ENCODE results near the gene GPS1. TPM values are rescaled to one million over a fixed set of nuclear protein-coding genes. Genes with fewer than 3 reads are reported as not detected.

Gene GPS1
- total and polyA plus RNA-seq, 9 of the 15 experiments (the other 6 are each of a cell fraction or from before 2014, with no cell fraction given) = 3.1 to 167 (median 69.9) TPM

- DNase-seq (ENCODE audit: extremely low read depth in 1 of 4, low spot score in 3 of 4) (peak in 2 of 4 experiments; percentile 90 to 91), ATAC-seq (peak; percentile 33), FAIRE-seq (peak; percentile 37)
- in situ Hi-C loops (cut with MboI) (no loop called here), intact Hi-C loops (cut with micrococcal nuclease) (loop anchor here (5.0 kb wide), 1 partner anchor 67 kb away; the partner anchor contains the start of gene RAC3)
- peak overlapping the region; percentile 81 for H2AFZ ChIP-seq (ENCODE audit: low read depth, low read length)
- CTCF ChIA-PET (ENCODE audit: low intra/inter-chr PET ratio) = interaction anchor here (0.6 kb wide), 1 partner anchor 182 kb away, joined by 3 read pairs; no protein-coding TSS in a partner anchor
- peaks cover 53% of the 10 kb centered on the region for H3K79me2 ChIP-seq (ENCODE audit: control insufficient read depth, insufficient read depth, low read length)
- peak overlapping the region; percentile 95 for H3K27ac ChIP-seq (ENCODE audit: extremely low read depth, low read depth, low read length)
- 5% methylated on average over 44 of the region's 80 CpGs for WGBS (ENCODE audit: insufficient coverage, low coverage, missing lambda C conversion rate)
- POLR2A ChIA-PET = interaction anchor here (0.6 to 2.0 kb wide), 21 partner anchors 9 to 578 kb away, joined by 3 to 16 read pairs (median 3); partner anchors contain the start of genes CENPX and DCXR
- TSS peak; percentile 88 for BruUV-seq (replicated peaks)
- H3K9ac ChIP-seq (ENCODE audit: insufficient read depth in 1 of 2, low read depth in 2 of 2, low read length in 2 of 2) = peak overlapping the region; percentile 96 to 99
- no peaks in the 10 kb centered on the region for H3K27me3 ChIP-seq (ENCODE audit: control insufficient read depth in 2 of 2, insufficient read depth in 2 of 2, low read length in 2 of 2)
- no peaks in the 10 kb centered on the region for H3K9me1 ChIP-seq (ENCODE audit: control insufficient read depth, insufficient read depth, low read length)
- H4K20me1 ChIP-seq (replicated peaks; ENCODE audit: control insufficient read depth, insufficient read depth, low read length) = peaks cover 25% of the 10 kb centered on the region
- peaks cover 45 to 92% of the 10 kb centered on the region in 2 experiments for H3K4me1 ChIP-seq (replicated peaks in 1 of 2; ENCODE audit: control insufficient read depth in 2 of 2, insufficient read depth in 2 of 2, low read length in 2 of 2)
- no peaks in the 10 kb centered on the region for H3K9me3 ChIP-seq (replicated peaks; ENCODE audit: control insufficient read depth, insufficient read depth, low read depth, low read length)
- peak overlapping the region; percentile 80 for H3K4me2 ChIP-seq (ENCODE audit: insufficient read depth, low read length)
- peaks cover 34% of the 10 kb centered on the region for H3K36me3 ChIP-seq (ENCODE audit: control insufficient read depth, insufficient read depth, low read length)
- peak overlapping the region; percentile 55 for H3K4me3 ChIP-seq
- TF ChIP-seq, protein P1, sequence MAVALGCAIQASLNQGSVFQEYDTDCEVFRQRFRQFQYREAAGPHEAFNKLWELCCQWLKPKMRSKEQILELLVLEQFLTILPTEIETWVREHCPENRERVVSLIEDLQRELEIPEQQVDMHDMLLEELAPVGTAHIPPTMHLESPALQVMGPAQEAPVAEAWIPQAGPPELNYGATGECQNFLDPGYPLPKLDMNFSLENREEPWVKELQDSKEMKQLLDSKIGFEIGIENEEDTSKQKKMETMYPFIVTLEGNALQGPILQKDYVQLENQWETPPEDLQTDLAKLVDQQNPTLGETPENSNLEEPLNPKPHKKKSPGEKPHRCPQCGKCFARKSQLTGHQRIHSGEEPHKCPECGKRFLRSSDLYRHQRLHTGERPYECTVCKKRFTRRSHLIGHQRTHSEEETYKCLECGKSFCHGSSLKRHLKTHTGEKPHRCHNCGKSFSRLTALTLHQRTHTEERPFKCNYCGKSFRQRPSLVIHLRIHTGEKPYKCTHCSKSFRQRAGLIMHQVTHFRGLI (CRISPR knock-in tag; IDR thresholded peaks at IDR 0.05) = no peak
- TF ChIP-seq TCF7 (IDR thresholded peaks at IDR 0.05; ENCODE audit: borderline replicate concordance) (no peak), BRD4 (IDR thresholded peaks at IDR 0.05) (peak; percentile 96), KLF1 (tag; IDR thresholded peaks at IDR 0.05) (peak; percentile 18; the same call in 1 of the 2 replicates), RAD51 (IDR thresholded peaks at IDR 0.05; ENCODE audit: borderline replicate concordance, low read depth) (0 out of 2 replicates have a peak, but pooled peaks have one; percentile 41), RBM15 (IDR thresholded peaks at IDR 0.05; ENCODE audit: insufficient read depth, low read length) (no peak), CEBPB (tag; IDR thresholded peaks at IDR 0.05) (no peak), PHB2 (IDR thresholded peaks at IDR 0.05; ENCODE audit: low read depth) (no peak), POLR2AphosphoS2 (IDR thresholded peaks at IDR 0.05; ENCODE audit: low read length) (no peak), ZNF174 (CRISPR knock-in tag; IDR thresholded peaks at IDR 0.05) (no peak), SMARCC2 (IDR thresholded peaks at IDR 0.05; ENCODE audit: low read depth) (no peak), KLF6 (CRISPR knock-in tag; IDR thresholded peaks at IDR 0.05; ENCODE audit: borderline replicate concordance) (peak; percentile 60; the same call in 1 of the 2 replicates), SAFB (IDR thresholded peaks at IDR 0.05; ENCODE audit: borderline replicate concordance, low read depth, low read length) (peak; percentile 88), ZFP30 (CRISPR knock-in tag; IDR thresholded peaks at IDR 0.05; ENCODE audit: borderline replicate concordance) (no peak), HDAC8 (tag; IDR thresholded peaks at IDR 0.05) (peak; percentile 78; the same call in 1 of the 2 replicates), POLR2G (IDR thresholded peaks at IDR 0.05; ENCODE audit: low read depth, low read length) (peak; percentile 81)
- TF ChIP-seq, protein P2, sequence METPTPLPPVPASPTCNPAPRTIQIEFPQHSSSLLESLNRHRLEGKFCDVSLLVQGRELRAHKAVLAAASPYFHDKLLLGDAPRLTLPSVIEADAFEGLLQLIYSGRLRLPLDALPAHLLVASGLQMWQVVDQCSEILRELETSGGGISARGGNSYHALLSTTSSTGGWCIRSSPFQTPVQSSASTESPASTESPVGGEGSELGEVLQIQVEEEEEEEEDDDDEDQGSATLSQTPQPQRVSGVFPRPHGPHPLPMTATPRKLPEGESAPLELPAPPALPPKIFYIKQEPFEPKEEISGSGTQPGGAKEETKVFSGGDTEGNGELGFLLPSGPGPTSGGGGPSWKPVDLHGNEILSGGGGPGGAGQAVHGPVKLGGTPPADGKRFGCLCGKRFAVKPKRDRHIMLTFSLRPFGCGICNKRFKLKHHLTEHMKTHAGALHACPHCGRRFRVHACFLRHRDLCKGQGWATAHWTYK (CRISPR knock-in tag; IDR thresholded peaks at IDR 0.05) = peak; percentile 67; the same call in 1 of the 2 replicates
Observed at GRCh38 chr17:82098939-82099763, 47.5 kb downstream of the GPS1 start.

All from K562 (cell line).